GM19328 (cell line): ENCODE results near the gene CUX1.
"Not testable (repeated sequence)": the region's sequence is repeated elsewhere in the genome, so short reads cannot be mapped to it uniquely, and the experiment has no call there.

Experiments
- ATAC-seq: cut with Tn5 transposase; IDR thresholded peaks from one replicate; pipeline ENCODE4 v1.9.1; 2021; ENCODE audit warnings: mild to moderate bottlenecking, moderate library complexity; ENCODE audit not compliant: unreplicated experiment

Gene CUX1

DNA sequence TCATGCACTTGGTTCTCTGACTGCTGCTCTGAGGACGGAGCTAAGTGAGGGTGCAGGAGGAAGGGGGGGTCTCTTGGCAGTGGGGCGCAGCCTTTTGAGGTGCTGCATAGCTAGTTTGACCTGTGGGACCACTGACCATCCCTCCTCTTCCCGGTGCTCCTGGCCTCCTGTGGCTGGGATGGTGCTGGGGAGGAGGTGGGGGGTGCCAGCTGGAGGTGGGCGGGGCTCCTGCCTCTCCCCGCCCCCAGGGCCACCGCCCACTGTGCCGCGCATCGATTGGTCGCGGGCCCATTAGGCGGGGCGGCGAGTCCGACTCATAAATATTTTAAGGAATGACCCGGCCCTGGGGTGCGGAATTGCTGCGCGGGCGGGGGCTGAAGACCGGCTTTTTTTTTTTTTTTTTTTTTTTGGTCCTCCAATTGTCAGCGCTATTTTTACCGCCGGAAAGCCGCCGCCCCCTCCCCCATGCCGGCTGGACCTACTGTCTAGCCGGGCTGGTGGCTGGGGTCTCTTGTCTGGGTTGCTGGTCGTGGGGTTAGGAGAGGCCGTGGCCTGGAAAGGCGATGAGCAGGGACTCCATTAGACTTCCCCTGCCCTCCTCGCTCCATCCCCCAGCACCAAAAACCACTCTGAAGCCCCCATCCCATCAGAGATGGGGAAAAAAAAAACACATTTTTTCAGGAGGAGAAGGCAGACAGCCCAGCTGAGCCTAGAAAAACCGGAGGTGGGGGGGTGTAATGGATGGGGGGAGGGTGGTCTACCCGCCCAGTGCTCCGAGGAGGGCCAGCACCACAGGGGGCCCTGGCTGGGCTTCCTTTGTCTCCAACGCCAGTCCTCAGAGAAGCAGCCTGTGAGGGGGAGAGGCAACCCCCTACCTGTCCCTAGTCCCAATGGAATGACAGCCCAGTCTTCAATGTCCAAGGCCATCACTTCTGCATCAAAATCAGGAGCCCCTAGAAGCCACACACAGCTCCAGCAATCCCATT, 475.7 kb downstream of the CUX1 start:
- no peak for ATAC-seq

- ATAC-seq, result no peak
These were observed 477.2 kb downstream of the CUX1 start for GRCh38 chr7:102294589-102294988.

DNA sequence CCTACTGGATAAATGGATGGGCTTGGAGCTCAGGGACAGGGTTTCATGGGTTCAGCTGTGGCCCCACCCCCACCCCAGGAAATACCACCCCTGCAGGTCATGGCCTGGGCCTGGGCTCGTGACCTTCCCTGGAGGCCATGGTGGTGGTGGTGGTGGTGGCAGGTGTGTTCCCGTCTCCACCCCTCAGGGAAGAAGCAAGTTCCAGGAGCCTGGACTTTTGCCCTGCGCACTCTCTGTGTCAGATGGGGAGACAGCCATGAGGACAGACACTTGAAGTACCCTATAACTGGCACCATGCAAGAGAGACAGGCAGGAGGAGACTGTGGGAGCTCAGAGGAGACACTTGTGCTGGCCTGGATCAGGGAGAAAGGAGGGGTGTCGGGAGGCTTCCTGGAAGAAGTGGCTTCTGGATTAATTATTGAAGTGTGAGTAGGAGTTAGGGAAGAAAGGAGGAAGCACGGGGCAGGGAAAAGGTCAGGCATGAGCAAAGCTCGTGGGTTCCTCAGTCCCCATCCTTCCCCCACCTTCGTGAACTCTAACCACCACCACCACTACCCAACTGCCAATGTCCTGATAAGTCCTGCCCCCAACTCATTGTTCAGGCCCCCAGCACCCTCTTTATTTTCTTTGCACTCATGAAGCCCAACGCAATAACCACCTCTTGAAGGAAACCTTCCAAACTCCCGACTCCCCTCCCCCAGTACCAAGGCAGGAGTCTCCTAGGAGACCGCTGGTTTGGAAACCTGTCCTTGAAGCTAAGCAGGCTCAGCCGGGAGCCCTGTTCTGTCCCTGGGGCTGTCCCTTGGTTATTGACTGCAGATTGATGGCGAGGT, 478.1 kb downstream of the CUX1 start:
- ATAC-seq, result no peak

GRCh38 chr7:102296179-102296438, 478.7 kb downstream of the CUX1 start:
- ATAC-seq, result no peak

- no peak for ATAC-seq
These were observed 479.1 kb downstream of the CUX1 start for GRCh38 chr7:102296514-102296913.

DNA sequence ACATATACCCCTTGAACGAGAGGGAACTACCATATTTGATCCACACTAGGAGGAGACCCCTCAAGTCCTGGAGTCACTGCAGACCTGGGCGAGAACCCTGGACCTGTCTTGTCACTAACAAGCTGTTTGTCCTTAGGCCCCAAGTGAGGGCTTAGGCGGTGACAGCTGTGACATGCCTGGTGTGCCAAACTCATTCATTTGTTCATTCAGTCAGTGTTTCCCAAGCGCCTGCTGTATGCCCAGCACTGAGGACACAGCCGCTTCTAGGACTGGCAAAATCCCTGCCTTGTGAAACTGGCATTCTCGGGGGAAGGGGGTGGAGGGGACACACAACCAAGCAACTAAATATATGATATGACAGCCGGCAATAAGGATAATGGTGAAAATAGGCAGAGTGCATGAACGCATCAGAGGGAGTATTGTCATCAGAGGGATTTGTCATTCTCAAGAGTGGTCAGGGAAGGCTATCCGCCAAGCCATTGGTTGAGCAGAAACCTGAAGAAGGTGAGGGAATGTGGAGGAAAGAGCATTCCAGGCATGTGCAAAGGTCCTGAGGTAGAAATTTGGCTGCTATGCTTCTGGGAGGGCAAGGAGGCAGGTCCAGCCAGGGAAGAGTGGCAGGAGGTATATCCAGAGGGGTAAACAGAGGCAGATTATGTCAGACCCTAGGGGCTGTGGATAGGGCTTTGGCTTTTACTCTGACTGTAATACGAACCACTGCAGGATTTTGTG, 480.2 kb downstream of the CUX1 start:
- ATAC-seq, result no peak

GRCh38 chr7:102300643-102301221, 483.3 kb downstream of the CUX1 start:
- ATAC-seq, result no peak

GRCh38 chr7:102301367-102301766, 483.9 kb downstream of the CUX1 start:
- not testable (repeated sequence) for ATAC-seq

DNA sequence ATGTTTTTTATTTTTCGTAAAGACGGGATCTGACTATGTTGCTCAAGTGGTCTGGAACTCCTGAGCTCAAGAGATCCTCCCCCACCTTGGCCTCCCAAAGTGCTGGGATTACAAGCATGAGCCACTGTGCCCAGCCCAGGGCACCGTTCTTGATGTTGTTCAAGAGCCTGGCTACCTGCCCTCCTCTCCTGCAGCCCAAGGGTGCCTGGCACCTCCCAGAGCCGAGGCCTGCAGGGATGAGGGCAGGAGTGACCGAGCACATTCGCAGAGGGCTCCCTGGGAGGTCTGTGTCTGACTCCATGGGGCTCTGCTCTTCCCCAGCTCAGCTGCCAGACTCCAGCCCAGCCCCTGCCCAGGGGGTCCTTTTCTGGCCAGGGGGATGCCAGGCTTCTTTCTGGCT, 484.6 kb downstream of the CUX1 start:
- ATAC-seq, result no peak

DNA sequence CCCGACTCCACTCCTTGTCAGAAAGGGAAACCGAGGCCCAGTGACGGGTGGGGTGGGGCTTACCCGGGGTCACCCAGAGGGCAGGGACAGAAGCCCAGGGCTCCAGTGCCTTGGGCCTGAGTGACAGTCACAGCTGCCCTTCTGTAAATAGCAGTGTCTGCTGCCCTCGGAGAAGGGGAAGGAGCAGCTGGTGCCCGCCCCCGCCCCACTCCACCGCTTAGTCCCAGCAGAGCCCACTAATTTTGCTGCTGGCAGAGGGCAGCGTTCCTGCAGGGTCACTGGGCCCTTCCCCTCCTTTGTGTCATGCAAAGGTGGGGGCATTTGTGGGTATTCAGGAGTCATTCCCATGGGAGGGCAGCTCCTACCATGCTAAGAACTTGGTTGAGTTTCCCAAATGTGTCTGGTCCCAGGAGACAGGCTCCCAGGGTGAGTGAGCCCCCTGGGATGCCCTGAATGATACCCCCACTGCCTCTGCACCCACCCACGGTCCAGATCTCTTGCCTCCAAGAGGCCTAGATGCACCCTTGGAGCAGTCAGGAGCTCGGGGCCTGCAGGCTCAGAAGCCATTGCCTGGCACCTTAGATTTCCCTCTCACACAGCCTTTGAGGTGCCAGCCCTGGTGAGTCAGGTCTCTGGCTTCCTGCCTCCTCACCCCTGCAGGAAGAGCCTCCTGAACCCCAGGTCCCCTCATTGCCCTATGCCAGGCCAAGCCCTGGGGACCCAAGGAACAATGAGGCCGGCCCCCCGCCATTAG, 486.4 kb downstream of the CUX1 start:
- no peak for ATAC-seq

DNA sequence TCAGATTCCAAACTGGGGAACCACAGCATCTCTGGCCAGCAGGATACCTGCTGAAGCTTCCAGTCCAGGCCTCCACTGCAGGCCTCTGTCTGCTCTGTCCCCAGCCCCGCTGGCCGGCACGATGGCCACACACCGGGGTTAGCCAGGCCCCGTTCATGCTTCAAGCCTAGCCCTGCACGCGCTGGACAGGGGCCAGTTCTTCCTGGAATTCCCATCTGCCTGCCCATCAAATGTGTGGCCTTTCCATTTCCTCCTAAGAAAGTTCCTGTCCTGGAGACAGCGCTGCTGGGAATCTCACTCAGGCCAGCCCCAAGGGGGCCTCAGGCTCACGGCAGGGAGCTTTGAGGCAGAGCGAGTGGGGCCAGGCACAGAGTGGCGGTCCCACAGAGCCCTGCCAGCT, 487.2 kb downstream of the CUX1 start:
- no peak for ATAC-seq

GRCh38 chr7:102305414-102306268, 488.2 kb downstream of the CUX1 start:
- peak; percentile 39 for ATAC-seq

GRCh38 chr7:102306916-102307677, 489.7 kb downstream of the CUX1 start:
- ATAC-seq, result peak; percentile 64

DNA sequence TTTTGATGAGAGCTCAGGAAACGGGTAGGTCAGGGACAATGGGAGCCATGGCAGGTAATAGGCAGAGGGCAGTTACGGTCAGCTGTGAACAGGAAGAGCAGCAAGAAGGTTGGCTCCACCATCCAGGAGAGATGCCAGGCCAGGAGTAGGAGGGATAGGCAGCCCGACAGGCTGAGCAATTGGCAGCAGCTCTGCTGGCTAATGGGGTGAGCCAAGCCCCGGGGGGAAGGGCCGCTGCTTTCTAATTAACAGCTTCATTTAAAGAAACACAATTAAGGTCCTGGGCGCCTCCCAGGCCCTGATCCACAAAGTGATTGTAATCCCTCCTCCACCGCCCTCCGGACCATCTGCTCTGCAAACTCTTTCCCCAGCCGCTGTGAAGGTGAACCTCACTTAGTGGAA, 493.0 kb downstream of the CUX1 start:
- ATAC-seq, result no peak

- no peak for ATAC-seq
These were observed 494.9 kb downstream of the CUX1 start for GRCh38 chr7:102312317-102312716.

GRCh38 chr7:102313997-102314780, 496.8 kb downstream of the CUX1 start:
- ATAC-seq, result no peak

DNA sequence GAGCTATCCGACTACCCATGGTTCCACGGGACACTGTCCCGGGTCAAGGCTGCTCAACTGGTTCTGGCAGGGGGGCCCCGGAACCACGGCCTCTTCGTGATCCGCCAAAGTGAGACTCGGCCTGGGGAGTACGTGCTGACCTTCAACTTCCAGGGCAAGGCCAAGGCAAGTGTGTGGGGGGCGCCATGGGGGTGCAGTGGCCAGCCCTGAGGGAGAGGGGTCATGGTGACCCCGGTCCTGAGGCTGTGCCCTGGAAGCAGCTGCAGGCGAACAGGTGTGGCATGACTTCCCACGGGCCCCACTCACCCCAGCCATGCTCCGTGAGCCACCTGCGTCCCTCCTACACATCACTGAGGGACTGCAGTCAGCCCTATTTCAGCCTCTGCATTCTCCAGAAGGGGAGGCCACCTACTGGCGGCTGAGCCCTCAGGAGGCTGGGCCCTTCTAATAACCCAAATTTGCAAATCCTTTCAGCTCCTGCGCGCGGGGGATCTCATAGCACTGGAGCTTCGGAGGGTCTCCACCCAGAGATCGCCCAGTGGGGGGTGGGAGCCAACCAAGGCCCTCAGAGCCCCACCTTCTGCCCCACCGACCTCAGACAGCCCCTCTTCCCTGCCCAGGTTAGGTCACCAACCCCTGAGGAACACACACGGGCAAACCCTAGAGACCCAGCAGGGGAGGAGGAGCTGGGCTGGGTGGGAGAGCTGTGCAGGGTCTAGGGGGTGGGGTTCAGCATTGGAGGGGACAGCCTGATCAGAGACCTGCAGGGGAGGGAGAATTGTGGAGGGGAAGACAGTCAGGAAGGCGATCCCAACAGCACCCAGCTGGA, 500.0 kb downstream of the CUX1 start:
- no peak for ATAC-seq
